ENCODE results near the gene MAP2K2.

GRCh38 chr19:4121273-4121612, 2.7 kb downstream of the MAP2K2 start:
- TF ChIP-seq CTCF (IDR thresholded peaks at IDR 0.05; ENCODE audit: low read depth, low read length, missing input control) = no peak
- TF ChIP-seq MAX (IDR thresholded peaks at IDR 0.05) = no peak
- TF ChIP-seq ZBTB33 (IDR thresholded peaks at IDR 0.05) = no peak
- TF ChIP-seq FOXA2 (IDR thresholded peaks at IDR 0.05) = no peak
- TF ChIP-seq YY1 (IDR thresholded peaks at IDR 0.05) = no peak
- no peak for TF ChIP-seq RAD21 (IDR thresholded peaks at IDR 0.05)
- no peak for TF ChIP-seq SP1 (IDR thresholded peaks at IDR 0.05)
- no peak for TF ChIP-seq TAF1 (conservative IDR thresholded peaks at IDR 0.05)

Data from liver (tissue), 3 donors.